CD4-positive, alpha-beta T cell treated with Interleukin-2 at 100 ng/mL for 4 hours (primary cell): ENCODE data around the gene STK24.
"Not testable (repeated sequence)": the region's sequence is repeated elsewhere in the genome, so short reads cannot be mapped to it uniquely, and the experiment has no call there.

Experiments
- DNase-seq: peaks from one replicate; pipeline ENCODE4 v3.0.0-alpha.2; 2020; ENCODE audit warnings: low spot score

STK24 gene

GRCh38 chr13:98582947-98583346 is 6.0 kb upstream of the STK24 start:
- no peak for DNase-seq

DNA sequence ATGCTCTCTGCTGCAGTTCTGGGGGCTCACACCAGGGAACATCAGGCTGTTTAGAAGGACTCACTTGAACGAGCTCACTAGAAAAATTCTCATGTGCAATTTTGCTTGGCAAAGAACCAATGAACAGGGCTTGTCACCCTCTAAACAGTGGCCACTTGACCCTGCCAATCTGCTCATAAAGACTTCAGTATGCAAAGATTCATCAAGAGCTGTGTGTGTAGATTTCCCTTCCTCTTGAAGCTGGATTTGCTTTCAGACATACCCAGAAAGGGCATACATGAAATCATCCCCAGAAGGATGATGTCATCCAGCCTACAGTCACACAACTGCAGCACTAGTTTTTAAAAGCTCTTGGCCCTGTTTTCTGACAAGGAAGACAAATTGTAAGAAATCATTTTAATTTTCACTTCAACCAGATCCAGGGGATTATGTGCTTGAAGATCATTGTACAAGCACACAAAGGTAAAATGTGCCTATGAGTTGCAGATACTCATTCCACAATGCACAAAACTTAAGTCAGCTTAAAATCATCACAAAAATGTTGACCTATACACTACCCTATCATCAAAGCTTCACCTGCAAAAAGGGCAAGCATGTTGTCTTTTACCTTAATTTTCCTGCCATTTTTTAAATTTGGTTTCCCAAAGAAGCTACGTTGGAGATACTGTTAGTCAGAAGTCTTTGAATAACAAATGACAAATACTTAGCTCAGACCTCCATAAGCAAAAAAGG is 5.2 kb upstream of the STK24 start:
- DNase-seq = no peak

DNA sequence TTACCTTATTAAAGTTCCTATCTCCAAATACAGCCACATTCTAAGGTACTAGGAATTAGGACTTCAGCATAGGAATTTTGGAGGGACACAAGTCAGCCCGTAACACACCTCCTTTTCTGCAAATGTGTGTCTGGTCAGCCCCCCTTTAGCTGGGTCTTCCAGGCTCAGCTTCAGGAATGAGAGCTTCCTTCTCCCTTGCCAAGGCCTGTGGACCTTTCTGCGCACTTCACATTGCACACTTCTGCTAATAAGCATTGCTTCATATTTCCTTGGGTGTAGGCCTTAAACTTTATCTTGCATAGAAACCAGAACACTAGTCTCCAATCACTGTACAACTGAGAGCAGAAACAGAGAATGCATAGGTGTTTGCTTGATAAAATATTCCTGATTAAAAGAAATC is 4.5 kb upstream of the STK24 start:
- DNase-seq = no peak

DNA sequence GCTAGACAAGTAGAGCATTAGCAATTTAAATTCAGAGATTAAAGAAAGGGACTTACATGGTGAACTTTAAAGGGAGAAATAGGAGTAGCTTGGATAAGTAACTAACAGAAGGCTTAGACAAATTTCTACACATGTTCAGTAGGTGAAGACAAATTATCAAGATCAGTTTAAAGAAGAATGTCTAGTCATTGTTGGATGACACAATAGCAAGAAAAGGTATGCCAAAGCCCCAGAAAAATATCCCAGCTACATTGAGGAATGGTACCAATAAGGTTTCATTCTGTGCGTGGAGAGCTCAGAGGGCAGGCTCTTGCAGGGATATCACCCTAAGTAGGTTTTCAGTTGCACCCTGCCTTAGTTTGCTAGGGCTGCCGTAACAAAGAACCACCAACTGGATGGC is 3.5 kb upstream of the STK24 start:
- DNase-seq = no peak

DNA sequence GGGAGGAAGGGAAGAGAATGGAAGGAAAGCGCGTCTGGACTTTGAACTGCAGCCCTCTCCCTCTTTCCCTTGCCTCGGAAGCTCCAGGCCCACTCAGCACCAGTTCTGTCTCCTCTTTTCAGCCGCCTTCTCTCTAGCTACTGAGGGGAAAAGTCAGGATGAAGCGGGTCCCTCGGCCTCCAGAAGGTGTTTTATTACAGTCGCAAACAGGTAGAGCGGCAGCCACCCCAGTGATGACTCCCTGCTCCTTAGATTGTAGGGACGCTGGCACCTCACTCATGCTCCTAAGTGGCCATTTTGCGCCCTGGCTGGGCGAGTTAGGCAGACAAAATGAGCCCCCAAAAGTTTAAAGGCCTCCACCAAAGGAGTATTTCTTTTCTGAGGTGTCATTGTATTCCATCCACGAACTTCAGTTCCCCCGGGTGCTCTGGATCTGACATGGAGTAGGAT is 954 bp upstream of the STK24 start:
- no peak for DNase-seq

GRCh38 chr13:98576200-98576945 is 534 bp downstream of the STK24 start:
- DNase-seq = no peak

DNA sequence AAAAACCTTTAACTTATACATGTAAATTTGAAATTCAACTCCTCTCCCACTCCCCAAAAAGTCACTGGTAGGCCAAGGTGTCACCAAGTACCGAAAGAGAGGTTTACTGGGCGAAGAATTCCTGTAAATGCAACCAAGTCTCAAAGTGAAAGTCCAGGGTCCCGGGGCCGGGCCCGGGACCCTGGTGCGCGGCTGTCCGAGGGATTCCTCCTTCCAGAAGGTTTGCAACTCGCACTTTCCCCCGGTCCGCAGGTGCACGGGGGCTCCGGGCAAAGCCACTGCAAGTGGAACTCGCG is 1.1 kb downstream of the STK24 start:
- no peak for DNase-seq

- DNase-seq = no peak
These were observed 1.7 kb downstream of the STK24 start for GRCh38 chr13:98575009-98575903.

DNA sequence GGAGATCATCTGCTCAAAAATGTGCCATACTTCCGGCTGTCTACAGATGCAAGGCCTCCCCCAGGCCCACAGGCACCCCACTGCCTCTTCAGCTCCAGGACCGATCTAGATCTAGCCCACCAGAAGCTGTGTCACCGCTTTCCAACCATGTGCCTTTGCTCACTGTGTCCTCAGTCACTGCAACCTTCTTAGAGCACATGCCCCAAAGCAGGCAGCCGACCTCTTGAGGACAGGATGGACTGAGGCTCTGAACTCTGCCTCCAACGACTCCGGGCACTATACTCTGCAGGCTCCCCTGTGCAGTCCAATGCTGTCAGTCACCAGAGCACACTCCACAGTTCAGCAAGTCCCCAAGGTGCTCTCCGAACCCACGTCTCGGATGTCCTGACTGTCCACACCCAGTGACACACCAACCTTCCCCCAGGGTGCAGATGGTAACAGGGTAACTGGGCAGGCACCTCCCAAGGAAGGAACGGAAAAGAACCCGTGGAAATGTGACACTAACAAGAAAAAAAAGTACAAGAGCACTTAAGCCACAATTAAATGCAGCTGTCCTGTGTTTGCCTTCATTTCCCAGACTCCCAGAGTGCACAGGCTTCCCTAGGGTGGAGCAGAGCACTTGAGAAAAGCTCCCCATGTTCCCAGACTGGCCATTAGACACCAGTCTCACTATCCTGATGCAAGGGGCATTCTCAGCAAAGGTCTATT is 4.8 kb downstream of the STK24 start:
- DNase-seq = no peak

DNA sequence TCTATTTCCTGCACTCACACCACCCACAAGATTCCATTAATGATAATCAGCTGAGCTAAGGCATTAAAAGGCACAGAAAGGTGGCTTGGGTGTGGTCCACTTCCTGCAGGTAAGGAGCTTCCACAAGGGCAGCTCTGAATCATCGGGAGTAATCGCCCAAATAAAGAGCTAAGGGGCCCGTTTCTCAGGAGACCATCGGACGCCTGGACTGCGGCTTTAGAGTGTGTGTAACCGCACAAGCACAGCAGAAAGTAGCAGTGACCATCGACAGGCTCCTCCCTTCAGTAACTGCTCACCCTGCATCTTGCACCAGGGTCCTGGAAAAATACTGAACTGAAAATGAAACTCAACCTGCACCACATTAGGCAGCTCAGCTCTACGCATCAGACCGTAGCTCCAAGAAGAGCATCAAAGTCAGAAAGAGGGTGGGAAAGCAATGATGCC is 6.0 kb downstream of the STK24 start:
- DNase-seq = peak; percentile 58

GRCh38 chr13:98569494-98570367 is 7.2 kb downstream of the STK24 start:
- not testable (repeated sequence) for DNase-seq

DNA sequence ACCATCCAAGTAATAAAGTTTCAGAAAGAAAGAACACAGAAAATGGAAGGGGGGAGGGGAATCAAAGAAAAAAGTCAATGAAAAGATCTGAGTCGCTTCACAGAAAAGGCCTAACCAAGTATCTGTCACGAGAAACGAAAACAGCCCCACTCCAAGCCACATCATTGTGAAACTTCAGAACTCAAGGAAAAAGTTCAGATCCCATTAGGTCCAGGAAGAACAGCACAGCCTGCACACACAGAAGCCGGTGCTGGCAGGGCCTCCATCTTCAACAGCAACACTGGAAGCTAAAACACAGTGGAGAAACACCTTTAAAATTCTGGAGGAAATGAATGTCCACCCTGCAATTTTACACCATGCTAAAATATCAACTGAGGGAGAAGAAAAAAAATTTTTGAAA is 8.0 kb downstream of the STK24 start:
- DNase-seq = no peak

DNA sequence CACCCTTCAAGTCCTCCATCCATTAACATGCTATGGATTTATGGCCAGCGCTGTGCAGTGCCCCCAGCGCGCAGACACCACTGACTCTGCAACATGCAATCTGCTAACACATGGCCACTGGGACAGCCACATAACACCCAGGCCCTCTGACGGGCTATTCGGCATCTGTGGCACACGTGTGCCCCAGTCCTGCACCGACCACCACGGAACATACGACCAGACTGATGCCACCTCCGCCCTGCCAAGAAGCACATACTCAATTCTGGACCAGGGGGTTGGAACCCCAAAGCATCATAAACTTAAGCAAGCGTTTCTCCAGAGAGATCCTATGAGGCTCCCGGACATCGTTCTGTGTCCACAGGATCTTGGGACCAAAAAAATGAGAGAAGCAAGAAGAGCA is 9.8 kb downstream of the STK24 start:
- no peak for DNase-seq

DNA sequence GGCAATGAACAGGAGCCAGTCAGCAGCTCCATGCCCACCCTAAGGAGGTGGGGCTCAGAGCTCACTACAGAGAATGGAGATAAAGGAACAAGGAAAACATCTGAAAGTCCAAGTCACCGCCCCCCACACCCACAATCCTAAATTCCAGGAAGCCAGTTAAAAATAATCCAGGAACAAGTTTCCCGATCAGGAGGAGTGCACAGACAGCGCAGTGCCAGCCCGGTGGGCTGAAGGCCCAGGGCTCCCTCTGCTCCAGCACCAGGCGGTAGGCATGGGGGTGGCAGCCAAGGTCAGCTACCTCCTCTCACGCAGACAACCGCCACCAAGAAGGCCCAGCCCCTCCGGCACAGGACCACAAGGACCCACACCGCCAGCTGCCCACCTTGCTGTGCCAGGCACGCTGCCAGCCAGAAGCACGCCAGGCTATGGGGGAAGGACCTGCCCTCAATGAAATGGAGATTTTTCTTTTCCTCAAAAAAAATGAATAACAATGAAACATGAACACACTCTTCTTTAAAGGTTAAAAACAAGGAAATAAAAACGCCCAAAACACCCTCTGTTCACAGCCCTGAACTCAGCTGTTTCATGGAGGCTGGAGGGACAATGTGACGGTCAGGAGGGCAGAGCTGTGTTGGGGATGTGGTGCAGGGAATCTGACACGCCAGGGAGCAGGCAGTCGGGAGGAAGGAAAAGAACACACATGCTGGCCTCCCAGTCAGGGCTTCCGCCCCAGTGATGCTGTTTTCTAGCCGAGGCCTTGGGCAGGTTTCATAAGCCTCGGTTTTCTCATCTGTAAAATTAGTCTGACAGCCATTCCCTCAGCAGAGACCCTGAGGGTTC is 11.0 kb downstream of the STK24 start:
- no peak for DNase-seq

GRCh38 chr13:98564204-98564603 is 12.7 kb downstream of the STK24 start:
- DNase-seq = no peak

DNA sequence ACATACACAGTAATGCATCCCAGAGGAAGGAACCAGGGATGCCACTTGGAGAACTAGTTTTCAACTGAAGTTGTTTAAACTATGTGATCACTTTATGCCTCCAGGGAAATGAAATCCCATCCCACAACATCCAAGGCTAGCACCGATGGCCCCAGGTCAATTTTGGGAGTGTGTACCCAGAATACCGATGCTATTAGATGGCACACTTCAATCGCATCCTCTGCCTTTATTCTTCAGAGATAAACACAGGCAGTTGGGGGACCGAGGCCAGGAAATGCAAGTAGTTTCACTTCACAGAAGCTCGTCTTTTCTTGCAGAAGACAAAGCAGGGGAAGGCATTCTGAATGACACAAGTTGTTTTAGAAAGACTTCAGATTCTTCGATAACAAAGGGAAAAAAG is 13.8 kb downstream of the STK24 start:
- DNase-seq = peak; percentile 66

GRCh38 chr13:98559169-98559568 is 17.7 kb downstream of the STK24 start:
- no peak for DNase-seq

- DNase-seq = no peak
These were observed 18.7 kb downstream of the STK24 start for GRCh38 chr13:98557937-98558792.

DNA sequence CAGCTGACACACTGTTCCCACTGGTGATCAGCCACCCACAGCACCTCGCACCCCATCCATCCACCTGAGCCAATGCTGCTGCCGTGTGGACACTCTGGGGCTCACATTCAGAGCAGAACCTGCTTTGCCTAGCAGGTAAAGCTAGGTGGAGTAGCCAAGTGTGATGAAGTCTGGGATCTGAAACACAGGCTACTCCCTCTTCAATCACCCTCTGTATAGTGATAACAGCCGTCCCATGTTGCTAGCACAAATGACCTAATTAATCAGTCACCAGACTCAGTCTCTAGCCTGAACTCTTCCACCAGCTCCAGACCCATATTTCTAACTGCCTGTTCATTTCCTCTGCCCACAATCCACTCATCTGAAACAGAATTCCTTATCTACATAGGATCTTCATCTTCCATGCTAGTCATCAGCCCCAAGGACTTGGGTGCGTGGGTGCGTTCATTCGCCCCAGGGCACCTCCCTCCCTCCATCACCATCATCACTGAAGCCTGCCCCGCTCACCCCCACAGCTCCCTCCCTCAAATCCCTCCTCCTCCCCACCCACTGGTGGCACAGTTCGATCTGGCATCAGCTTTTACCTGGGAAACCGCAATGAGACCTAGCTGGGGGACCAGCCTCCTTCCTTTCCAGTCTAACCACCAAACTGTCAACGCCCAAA is 19.8 kb downstream of the STK24 start:
- DNase-seq = peak; percentile 73
